Activated CD8-positive, alpha-beta memory T cell treated with anti-CD3 and anti-CD28 coated beads for 24 hours (primary cell): ENCODE results near the gene COPS9.

Source experiments
- DNase-seq: peaks from one replicate; pipeline ENCODE4 v3.0.0-alpha.2; 2020

The COPS9 gene

DNA sequence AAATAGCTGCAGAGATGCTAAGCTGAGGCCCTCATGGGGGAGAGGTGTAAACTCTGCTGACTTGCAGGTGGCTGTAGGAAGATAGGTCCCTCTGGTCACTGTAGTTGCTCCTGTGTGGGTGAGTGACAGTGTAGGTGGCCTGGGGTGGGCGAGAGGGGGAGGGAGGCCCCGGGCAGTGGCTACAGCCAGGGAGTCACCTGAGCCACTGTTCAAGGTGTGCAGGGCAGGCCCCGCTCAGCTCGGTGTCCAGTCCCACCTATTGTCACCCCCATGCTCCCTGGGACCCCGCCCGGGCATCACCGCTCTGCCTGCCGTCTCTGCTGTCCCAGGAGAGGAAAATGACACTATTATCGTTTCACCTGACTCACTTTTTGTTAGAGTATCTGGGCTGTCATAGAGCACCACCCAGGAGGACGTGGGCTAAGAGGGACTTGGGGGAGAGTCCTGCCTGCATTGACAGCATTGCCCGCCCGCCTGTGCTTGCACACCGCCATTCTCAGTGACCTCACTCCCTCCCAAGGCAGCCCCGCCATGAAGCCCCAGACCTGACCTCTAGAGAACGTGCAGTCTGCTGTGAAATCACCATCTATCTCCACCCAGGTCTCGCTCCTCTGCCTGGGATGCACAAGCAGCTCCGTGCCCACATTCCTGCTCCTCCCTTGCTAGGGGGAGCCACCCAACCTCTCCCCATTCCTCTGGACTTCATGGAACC lies 29.2 kb downstream of the COPS9 start:
- no peak for DNase-seq

- no peak for DNase-seq
These were observed 30.1 kb downstream of the COPS9 start for GRCh38 chr2:240105982-240106381.

- DNase-seq = no peak
These were observed 33.0 kb downstream of the COPS9 start for GRCh38 chr2:240103136-240103535.

DNA sequence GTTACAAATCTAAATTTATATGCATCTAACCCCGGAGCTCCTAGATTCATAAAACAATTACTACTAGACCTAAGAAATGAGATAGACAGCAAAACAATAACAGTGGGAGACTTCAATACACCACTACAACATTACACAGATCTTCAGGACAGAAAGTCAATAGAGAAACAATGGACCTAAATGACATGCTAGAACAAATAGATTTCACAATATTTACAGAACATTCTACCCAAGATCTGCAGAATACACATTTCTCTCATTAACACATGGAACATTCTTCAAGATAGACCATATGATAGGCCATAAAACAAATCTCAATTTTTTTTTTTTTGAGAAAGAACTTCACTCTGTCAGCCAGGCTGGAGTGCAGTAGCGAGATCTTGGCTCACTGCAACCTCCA lies 37.8 kb downstream of the COPS9 start:
- DNase-seq = no peak

DNA sequence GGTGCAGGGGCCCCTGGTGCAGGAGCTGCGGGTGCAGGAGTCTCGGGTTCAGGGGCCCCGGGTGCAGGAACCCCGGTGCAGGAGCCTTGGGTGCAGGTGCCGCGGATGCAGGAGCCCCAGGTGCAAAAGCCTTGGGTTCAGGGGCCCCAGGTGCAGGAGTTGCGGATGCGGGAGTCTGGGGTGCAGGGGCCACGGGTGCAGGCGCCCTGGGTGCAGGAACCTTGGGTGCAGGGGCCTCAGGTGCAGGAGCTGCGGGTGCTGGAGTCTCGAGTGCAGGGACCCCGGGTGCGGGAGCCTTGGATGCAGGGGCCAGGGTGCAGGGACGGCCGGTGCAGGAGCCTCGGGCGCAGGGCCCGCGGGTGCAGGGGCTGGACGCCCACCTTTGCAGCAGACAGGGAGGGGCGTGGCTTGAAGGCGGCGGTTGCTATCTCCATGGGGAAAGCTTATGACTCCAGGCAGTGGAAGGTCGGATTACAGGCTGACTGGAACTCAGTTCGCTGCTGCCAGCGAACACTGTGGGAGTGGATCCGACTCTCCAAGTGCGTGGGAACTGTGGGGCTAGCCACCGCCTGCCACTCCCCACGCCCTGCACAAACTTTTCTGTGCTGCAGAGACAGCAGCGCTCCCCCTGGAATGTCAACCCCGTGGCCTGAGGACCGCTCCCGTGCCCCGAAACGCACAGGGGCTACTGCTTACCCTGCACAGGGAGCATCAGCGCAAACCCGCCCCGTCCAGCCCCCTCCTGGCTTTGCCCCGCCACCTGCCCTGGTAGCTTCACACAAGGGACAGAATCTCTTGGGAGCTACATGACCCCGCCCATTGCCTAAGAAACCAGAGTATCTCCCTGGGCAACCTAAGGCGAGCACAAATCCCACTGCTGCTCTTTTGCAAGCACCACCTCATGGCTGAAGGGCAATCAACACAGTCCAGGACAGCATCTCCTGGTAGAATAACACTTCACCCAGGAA lies 40.3 kb downstream of the COPS9 start:
- DNase-seq = no peak

DNA sequence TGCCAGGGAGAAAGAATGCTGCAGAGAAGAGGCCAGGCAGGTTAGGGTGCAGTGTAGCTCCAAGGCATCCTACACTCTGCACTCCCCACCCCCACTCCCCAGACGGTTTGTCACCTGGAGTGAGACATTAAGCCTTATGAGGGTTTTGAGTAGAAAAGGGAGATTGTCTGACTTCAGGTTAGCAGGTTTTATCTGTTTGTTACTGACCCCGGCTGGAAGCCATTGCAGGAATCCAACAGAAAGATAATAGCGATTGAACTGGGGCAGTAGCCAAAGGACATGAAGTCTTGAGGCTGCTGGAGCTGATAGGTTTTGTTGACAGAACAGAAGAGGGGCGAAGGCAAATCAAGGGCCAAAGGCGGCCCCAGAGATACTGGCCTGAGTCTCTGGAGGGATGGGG lies 46.8 kb downstream of the COPS9 start:
- DNase-seq = no peak

- no peak for DNase-seq
These were observed 49.5 kb downstream of the COPS9 start for GRCh38 chr2:240086563-240086962.
